ENCODE data around the gene METTL27.

DNA sequence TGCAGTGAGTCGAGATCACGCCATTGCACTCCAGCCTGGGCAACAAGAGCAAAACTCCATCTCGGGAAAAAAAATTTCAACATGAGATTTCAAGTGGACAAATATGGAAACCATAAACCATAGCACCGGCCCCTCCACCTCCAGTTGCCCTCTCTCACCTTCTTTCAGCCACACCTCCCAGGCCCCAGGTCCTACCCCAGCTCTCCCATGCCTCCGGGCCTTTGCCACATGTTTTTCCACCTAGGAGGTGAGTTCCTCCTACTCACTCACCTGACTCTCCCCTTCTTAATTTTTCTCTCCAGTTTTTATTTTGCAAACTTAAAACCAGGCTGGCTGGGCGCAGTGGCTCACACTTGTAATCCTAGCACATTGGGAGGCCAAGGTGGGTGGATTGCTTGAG, 25.2 kb downstream of the METTL27 start:
- TF ChIP-seq SP1 (IDR thresholded peaks at IDR 0.05), result no peak
- TF ChIP-seq, protein P1, sequence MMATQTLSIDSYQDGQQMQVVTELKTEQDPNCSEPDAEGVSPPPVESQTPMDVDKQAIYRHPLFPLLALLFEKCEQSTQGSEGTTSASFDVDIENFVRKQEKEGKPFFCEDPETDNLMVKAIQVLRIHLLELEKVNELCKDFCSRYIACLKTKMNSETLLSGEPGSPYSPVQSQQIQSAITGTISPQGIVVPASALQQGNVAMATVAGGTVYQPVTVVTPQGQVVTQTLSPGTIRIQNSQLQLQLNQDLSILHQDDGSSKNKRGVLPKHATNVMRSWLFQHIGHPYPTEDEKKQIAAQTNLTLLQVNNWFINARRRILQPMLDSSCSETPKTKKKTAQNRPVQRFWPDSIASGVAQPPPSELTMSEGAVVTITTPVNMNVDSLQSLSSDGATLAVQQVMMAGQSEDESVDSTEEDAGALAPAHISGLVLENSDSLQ (IDR thresholded peaks at IDR 0.05), result no peak

All from HEK293T (cell line).